Keratinocyte (primary cell): ENCODE data around the gene BTBD8.

Experiments used
- CTCF ChIP-seq, 3 experiments: IDR thresholded peaks in 1 of 3; conservative IDR thresholded peaks in 1 of 3; optimal IDR thresholded peaks in 1 of 3; 2 replicates in 2 of 3; 3 replicates in 1 of 3; pipeline versions ENCODE3 to v1.5.1; 2011; ENCODE audit warnings: low read length in 3 of 3, mild to moderate bottlenecking in 3 of 3, moderate library complexity in 2 of 3, control low read depth in 1 of 3, inconsistent platforms in 1 of 3; ENCODE audit not compliant: insufficient read depth in 2 of 3; ENCODE audit errors: extremely low read depth in 1 of 3
- EZH2 ChIP-seq: IDR thresholded peaks from one replicate; pipeline ENCODE4 v1.6.1; 2012; ENCODE audit warnings: inconsistent platforms, mild to moderate bottlenecking, low read length, moderate library complexity

- TF ChIP-seq CTCF (optimal IDR thresholded peaks at IDR 0.05 in 1 of 3, IDR thresholded peaks at IDR 0.05 in 1 of 3, conservative IDR thresholded peaks at IDR 0.05 in 1 of 3; ENCODE audit: extremely low read depth in 1 of 3, insufficient read depth in 2 of 3, low read length in 3 of 3) (no peak), EZH2 (no peak)
These were observed 34.2 kb upstream of the BTBD8 start for GRCh38 chr1:92045766-92046495.
